Upper lobe of left lung (tissue), 4 donors: ENCODE measurements around the gene TFG.

Source experiments
- CTCF ChIP-seq, 6 experiments: fragments of 450-650 bp in 4 of 6; fragments of 200-600 bp in 2 of 6; sonication (generic) in 2 of 6; IDR thresholded peaks; one replicate each; pipeline ENCODE4 v1.5.1; 2016 to 2019; ENCODE audit warnings: antibody characterized with exemption in 6 of 6
- POLR2A ChIP-seq, 4 donors: fragments of 450-650 bp; IDR thresholded peaks; one replicate each; pipeline ENCODE4 v1.5.1; 2016 to 2017; ENCODE audit warnings: antibody characterized with exemption in 4 of 4, mild to moderate bottlenecking in 2 of 4
- POLR2AphosphoS5 ChIP-seq, 2 donors: sonication (generic); formaldehyde crosslinking; IDR thresholded peaks; one replicate each; pipeline ENCODE4 v1.5.1; 2017; ENCODE audit warnings: antibody characterized with exemption in 2 of 2

- TF ChIP-seq POLR2A (IDR thresholded peaks at IDR 0.05), result no peak
- TF ChIP-seq CTCF (IDR thresholded peaks at IDR 0.05), result no peak
- TF ChIP-seq POLR2AphosphoS5 (IDR thresholded peaks at IDR 0.05), result no peak
Observed at GRCh38 chr3:100798012-100798411, 88.7 kb downstream of the TFG start.
